GM18502 (cell line): ENCODE data around the gene BAZ1A.

ENCODE experiments used
- ATAC-seq: cut with Tn5 transposase; IDR thresholded peaks from one replicate; pipeline ENCODE4 v1.9.1; 2021; ENCODE audit warnings: mild to moderate bottlenecking; ENCODE audit not compliant: unreplicated experiment, poor library complexity

The BAZ1A gene

GRCh38 chr14:34875031-34875922 is at the start of gene BAZ1A:
Gene BAZ1A (minus strand): TSS chr14:34875360. CDS start chr14:34874604, 756 bp downstream.
- ATAC-seq: peak; percentile 46

- ATAC-seq: no peak
Measured at GRCh38 chr14:34920339-34920738, 45.2 kb upstream of the BAZ1A start.

- ATAC-seq: no peak
Measured at GRCh38 chr14:34913619-34914018, 38.5 kb upstream of the BAZ1A start.

- no peak for ATAC-seq
Measured at GRCh38 chr14:34912966-34913365, 37.8 kb upstream of the BAZ1A start.

GRCh38 chr14:34912182-34912581 is 37.0 kb upstream of the BAZ1A start:
- no peak for ATAC-seq

GRCh38 chr14:34911209-34912150 is 36.3 kb upstream of the BAZ1A start:
- ATAC-seq: no peak

GRCh38 chr14:34906287-34906686 is 31.1 kb upstream of the BAZ1A start:
- ATAC-seq: no peak

GRCh38 chr14:34895277-34895676 is 20.1 kb upstream of the BAZ1A start:
- no peak for ATAC-seq

GRCh38 chr14:34890937-34891336 is 15.8 kb upstream of the BAZ1A start:
- no peak for ATAC-seq

- ATAC-seq: no peak
Measured at GRCh38 chr14:34888186-34888585, 13.0 kb upstream of the BAZ1A start.

- no peak for ATAC-seq
Measured at GRCh38 chr14:34883954-34884353, 8.8 kb upstream of the BAZ1A start.

- peak; percentile 30 for ATAC-seq
Measured at GRCh38 chr14:34874386-34875030, 652 bp downstream of the BAZ1A start.

- ATAC-seq: peak; percentile 63
Measured at GRCh38 chr14:34873589-34874385, 1.4 kb downstream of the BAZ1A start.

- ATAC-seq: peak; percentile 4
Measured at GRCh38 chr14:34872822-34873588, 2.2 kb downstream of the BAZ1A start.

- ATAC-seq: no peak
Measured at GRCh38 chr14:34867199-34867598, 8.0 kb downstream of the BAZ1A start.

GRCh38 chr14:34865889-34866574 is 9.1 kb downstream of the BAZ1A start:
- no peak for ATAC-seq

GRCh38 chr14:34863844-34864243 is 11.3 kb downstream of the BAZ1A start:
- no peak for ATAC-seq

GRCh38 chr14:34858765-34859164 is 16.4 kb downstream of the BAZ1A start:
- ATAC-seq: no peak
